ENCODE measurements around the gene ERICH3.

DNA sequence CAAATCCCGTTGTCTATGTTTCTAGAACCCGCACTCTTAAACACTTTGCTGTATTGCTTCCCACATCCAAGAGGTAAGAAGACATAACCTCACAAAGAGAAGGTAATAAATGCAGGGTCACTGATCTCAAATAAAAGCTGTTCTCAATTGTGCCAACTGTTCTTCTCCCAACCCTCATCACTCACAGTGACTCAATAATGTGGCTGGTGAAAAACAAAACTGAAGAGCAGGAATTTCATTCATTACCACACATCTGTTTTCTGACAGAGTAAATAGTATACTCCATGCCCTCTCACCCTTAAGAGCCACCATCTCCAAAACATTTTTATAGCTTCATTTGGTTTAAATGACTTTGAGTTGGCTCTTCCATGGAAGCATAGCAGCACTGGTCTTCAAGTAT is 6.2 kb upstream of the ERICH3 start:
- no peak for TF ChIP-seq POLR2A (IDR thresholded peaks at IDR 0.05; ENCODE audit: low read depth, low read length)
- no peak for TF ChIP-seq TAF1 (IDR thresholded peaks at IDR 0.05; ENCODE audit: borderline replicate concordance, low read depth, low read length)
- TF ChIP-seq POLR2AphosphoS5 (IDR thresholded peaks at IDR 0.05; ENCODE audit: low read depth, low read length): no peak

Measured in GM12892 (cell line).